GM13976 (cell line): ENCODE data around the gene MYH6.

Experiments
- DNase-seq: peaks from one replicate; pipeline ENCODE4 v3.0.0; 2012; ENCODE audit warnings: low spot score
- CTCF ChIP-seq: IDR thresholded peaks from 2 replicates; pipeline ENCODE4 v1.5.1; 2012; ENCODE audit warnings: borderline replicate concordance, mild to moderate bottlenecking; ENCODE audit not compliant: insufficient read depth; ENCODE audit errors: extremely low read depth, missing control alignments, control extremely low read depth
- in situ Hi-C: fragments of 300-500 bp; cut with MboI; formaldehyde crosslinking; loops from one replicate; pipeline ENCODE4 v1.12.0; 2022; ENCODE audit warnings: low sequenced_read_pairs, mixed read lengths, inconsistent platforms; ENCODE audit not compliant: unreplicated experiment

The MYH6 gene

DNA sequence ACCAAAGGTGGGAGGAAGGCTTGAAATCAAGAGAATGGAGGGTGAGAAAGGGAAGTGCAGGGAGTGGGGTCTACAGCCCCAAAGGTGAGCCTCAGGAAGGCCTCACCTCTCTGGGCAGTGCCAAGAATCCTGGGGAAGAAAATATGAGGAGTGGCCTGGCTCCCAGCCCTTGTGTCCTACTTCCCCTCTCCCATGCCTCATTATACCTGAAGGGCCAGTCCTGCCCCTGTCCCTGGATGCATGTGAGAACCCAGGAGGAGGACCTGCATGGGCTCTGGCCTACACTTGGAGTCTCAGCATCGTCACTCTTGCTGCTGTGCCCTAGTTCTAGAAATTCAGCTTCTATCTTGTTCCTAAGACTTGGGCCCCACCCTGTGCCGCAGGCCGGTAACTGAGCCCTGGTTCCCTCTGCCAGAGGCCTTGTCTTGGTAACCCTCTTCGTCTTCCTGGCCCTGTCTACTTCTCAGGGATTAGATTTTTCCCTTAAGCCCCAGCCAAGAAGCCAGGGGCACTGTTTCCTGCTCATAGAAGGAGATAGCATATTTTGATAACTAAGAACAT lies 38.3 kb upstream of the MYH6 start:
- TF ChIP-seq CTCF, result no peak
- in situ Hi-C loops, result no loop called here
- no peak for DNase-seq

DNA sequence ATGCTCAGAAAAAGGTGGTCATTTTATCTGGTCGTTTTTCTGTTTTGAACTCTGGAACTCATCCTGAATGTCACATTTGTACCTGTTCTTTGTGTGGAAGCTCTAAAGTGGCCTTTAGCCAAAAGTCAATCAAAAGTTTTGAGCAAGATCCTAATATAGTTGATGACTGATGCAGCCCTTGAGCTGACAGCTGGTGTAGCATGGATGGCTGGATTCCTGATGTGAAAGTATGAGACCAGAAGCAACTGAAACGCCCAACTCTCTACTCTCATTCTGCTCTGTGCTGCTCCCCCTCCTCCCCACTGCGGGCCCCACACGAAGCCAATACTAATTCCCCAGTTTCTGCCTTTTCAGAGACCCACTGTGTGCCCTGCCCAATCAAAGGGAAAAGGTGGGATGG lies 37.7 kb upstream of the MYH6 start:
- in situ Hi-C loops, result no loop called here
- DNase-seq, result no peak
- no peak for TF ChIP-seq CTCF

DNA sequence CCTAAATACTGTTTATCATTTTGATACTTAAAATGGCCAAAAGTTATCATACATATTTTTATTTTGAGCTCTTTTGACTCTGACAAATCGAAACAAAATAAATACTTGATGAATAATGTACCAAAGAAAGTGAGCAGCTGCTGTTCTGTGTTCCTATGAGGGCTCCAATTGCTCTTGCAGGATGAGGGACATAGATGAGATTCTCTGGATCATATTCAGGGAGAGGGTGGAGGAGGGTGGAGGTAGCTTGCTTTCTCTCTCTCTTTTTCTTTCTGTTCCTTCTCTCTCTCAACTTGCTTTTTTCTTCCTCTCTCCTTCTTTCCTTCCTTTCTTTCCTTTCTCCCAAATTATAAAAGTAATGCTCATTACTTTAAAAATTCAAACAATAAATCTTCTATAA lies 36.2 kb upstream of the MYH6 start:
- no peak for TF ChIP-seq CTCF

DNA sequence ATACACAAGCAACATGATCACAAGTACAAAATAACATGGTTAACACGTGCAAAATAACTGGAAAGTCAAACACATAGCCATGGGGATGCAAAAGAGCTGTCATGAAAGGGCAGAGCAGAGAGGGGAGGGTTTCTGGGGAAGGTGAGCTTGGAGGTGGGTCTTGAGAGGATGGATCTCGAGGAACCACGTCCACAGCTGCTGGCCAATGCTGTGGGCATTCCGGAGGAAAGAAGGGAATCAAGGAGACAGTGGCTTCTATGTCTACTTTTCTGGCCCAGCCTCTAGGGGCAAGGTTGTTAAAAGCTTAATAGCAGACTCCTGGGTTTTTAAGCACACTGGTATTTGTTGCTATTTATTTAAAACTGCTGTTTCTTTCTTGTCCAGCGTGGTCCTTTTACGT lies 35.8 kb upstream of the MYH6 start:
- DNase-seq, result no peak
- in situ Hi-C loops, result no loop called here
- TF ChIP-seq CTCF, result no peak

More for the DNA sequence above, 36.2 kb upstream of the MYH6 start:
- in situ Hi-C loops, result no loop called here
- DNase-seq, result no peak

DNA sequence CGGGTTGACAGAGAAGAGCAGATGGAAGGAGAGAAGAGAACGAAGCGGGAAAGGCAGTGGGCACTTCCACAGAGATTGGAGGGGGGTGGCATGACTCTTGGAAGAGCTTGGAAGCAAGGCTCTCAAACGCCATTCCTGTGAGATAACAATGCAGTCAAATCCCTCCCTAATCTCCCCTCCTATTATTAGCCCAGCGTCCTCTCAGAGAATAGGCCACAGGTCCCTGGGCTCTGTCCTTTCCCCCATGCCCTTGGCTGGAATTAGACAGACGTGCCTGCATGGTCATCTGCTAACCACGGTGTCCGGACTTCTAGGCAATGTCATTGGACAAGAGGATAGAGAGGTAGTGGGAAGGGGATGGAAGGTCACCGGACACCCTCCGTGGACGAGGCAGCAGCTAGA lies 35.3 kb upstream of the MYH6 start:
- in situ Hi-C loops, result no loop called here
- TF ChIP-seq CTCF, result no peak
- DNase-seq, result no peak

DNA sequence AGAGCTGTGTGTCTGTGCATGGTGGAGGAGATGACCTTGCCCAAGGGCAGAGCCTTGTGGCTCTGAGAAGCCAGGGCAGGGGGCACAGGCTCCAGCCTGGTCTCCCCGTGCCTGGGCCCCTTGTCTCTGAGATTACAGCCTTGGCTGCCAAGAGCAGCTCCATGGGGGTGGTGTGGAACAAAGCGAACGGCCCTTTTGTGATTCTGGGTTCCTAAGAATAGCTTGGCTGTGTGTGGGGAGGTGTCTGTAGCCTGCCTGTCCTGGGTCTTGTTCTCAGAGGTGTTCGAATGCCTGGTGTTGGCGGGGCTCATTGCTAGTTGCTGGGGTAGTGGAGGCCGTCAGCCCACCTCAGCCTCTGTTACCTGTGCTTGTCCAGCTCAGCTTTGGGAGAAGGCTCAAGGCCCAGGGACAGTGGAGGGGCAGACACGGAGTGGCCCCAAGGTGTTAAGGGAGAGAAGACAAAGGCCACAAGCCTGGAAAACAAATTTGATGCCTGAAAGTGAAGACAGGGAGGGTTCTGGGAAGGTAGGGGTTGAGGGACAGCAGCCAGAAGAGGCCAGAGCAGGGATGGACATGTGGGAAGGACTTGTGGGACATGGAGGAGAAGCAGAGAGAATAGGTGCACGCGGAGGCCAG lies 34.8 kb upstream of the MYH6 start:
- DNase-seq, result no peak
- TF ChIP-seq CTCF, result no peak
- in situ Hi-C loops, result no loop called here

DNA sequence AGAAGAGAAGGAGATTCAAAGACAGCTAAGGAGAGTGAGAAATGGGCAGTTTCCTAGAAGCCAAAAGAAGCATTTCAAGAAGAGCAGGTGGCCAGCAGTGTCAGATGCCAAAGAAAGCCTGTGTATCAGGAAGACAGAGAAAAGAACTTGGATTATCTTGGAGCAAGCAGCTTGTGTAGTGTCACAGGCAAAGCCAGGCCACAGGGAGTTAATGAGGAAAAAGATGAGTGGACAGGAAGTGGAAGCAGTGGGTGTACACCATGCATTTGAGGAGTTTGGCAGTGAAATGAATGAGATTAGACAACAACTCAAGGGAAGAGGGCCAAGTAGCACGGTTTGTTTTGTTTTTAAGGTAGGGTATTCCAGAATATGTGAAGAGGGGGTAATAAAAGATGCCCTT lies 33.0 kb upstream of the MYH6 start:
- in situ Hi-C loops, result no loop called here
- no peak for DNase-seq

More for the DNA sequence above, 33.0 kb upstream of the MYH6 start:
- TF ChIP-seq CTCF, result no peak
